ENCODE results near the gene RGL1. TPM values are rescaled to one million over a fixed set of nuclear protein-coding genes. Genes with fewer than 3 reads are reported as not detected.

RGL1 gene
- total RNA-seq, 1 experiment from 2014 or later: 1.3 TPM

GRCh38 chr1:183945428-183946319 lies 140.8 kb downstream of the RGL1 start (continued):
- TF ChIP-seq RAD21 (IDR thresholded peaks at IDR 0.05; ENCODE audit: low read depth): no peak
- TF ChIP-seq, protein P1, sequence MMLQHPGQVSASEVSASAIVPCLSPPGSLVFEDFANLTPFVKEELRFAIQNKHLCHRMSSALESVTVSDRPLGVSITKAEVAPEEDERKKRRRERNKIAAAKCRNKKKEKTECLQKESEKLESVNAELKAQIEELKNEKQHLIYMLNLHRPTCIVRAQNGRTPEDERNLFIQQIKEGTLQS (IDR thresholded peaks at IDR 0.05): no peak

DNA sequence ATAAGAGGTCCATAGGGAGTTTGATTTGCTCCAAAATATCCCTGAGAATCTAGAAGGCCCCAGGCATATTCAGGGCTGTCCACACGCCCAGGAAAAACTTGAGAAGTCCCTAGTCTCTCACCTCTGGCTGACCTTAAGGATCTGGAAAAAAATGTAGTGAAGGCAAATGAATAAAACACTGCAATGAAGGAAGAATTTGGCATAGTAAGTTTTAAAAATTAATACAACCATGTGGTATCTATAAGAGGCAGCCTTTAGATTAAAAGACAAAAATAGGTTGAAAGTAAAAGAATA lies 141.3 kb downstream of the RGL1 start:
- ChIA-PET RAD21 (ENCODE audit: low non-redundant PET in 1 of 2, low total read pairs in 2 of 2, uncharacterized antibody in 2 of 2, unreplicated experiment in 2 of 2) (no interaction called here), CTCF (no interaction called here), POLR2A (no interaction called here)
- Histone ChIP-seq H3K4me3 (replicated peaks in 1 of 2; ENCODE audit: low read depth in 1 of 2, low read length in 2 of 2) (no peak overlapping the region), H3K9me3 (ENCODE audit: control insufficient read depth in 1 of 2, insufficient read depth in 1 of 2, low read depth in 1 of 2, low read length in 2 of 2) (no peaks in the 10 kb centered on the region), H3K27ac (ENCODE audit: low read depth, low read length) (no peak overlapping the region), H2AFZ (ENCODE audit: low read depth, low read length, poor library complexity, severe bottlenecking) (no peak overlapping the region), H3K79me2 (ENCODE audit: insufficient read depth, low read length) (no peaks in the 10 kb centered on the region), H3K36me3 (ENCODE audit: control insufficient read depth in 1 of 2, insufficient read depth in 2 of 2, low read length in 2 of 2) (no peaks in the 10 kb centered on the region), H3K27me3 (ENCODE audit: insufficient read depth, low read length) (no peaks in the 10 kb centered on the region), H3K9ac (ENCODE audit: low read length) (no peak overlapping the region), H3K4me1 (ENCODE audit: control insufficient read depth in 1 of 2, insufficient read depth in 2 of 2, low read length in 2 of 2) (peaks cover 11 to 14% of the 10 kb centered on the region in 2 experiments), H4K20me1 (ENCODE audit: insufficient read depth) (no peaks in the 10 kb centered on the region), H3K9me2 (ENCODE audit: insufficient read depth) (no peaks in the 10 kb centered on the region), H3K4me2 (ENCODE audit: low read length) (no peak overlapping the region)
- ATAC-seq (no peak), DNase-seq (ENCODE audit: low read depth, low spot score) (no peak)
- BruUV-seq (replicated peaks): no TSS peak
- TF ChIP-seq SRF (IDR thresholded peaks at IDR 0.05; ENCODE audit: low read depth): no peak
- intact Hi-C loops (cut with micrococcal nuclease): no loop called here

DNA sequence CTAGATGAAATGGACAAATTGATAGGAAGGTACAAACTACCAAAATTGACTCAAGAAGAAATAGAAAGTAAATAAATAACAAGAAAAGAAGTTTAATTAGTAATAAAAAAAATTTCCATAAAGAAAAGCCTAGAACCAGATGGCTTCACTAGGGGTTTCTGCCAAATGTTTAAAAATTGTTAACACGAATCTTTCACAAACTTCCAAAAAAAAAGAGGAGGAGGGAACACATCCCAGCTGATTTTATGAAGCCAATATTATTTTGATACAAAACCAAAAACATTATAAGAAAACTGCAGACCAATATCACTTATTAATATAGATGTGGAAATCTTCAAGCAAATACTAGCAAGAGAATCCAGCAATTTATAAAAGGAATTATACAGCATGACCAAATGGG lies 143.1 kb downstream of the RGL1 start:
- no peak for ATAC-seq
- intact Hi-C loops (cut with micrococcal nuclease): no loop called here
- H3K4me2 ChIP-seq (ENCODE audit: low read length): no peak overlapping the region
- H3K9ac ChIP-seq (ENCODE audit: low read length): no peak overlapping the region
- no peak overlapping the region for H3K27ac ChIP-seq (ENCODE audit: low read depth, low read length)
- TF ChIP-seq CTCF (IDR thresholded peaks at IDR 0.05 in 2 of 3, conservative IDR thresholded peaks at IDR 0.05 in 1 of 3; ENCODE audit: borderline replicate concordance in 1 of 3, insufficient read depth in 1 of 3, low read depth in 2 of 3, low read length in 2 of 3) (no peak), FOSL1 (IDR thresholded peaks at IDR 0.05; ENCODE audit: low read depth) (no peak), ZFX (IDR thresholded peaks at IDR 0.05) (no peak), EZH2phosphoT487 (IDR thresholded peaks at IDR 0.05; ENCODE audit: borderline replicate concordance) (no peak)
- no peaks in the 10 kb centered on the region for H3K9me3 ChIP-seq (ENCODE audit: control insufficient read depth in 1 of 2, insufficient read depth in 1 of 2, low read depth in 1 of 2, low read length in 2 of 2)
- POLR2A ChIA-PET: no interaction called here
- CTCF ChIA-PET: no interaction called here
- H3K4me3 ChIP-seq (replicated peaks in 1 of 2; ENCODE audit: low read depth in 1 of 2, low read length in 2 of 2): no peak overlapping the region
- no peaks in the 10 kb centered on the region for H3K27me3 ChIP-seq (ENCODE audit: insufficient read depth, low read length)
- BruUV-seq (replicated peaks): no TSS peak
- H3K36me3 ChIP-seq (ENCODE audit: control insufficient read depth in 1 of 2, insufficient read depth in 2 of 2, low read length in 2 of 2): no peaks in the 10 kb centered on the region
- no peaks in the 10 kb centered on the region for H3K79me2 ChIP-seq (ENCODE audit: insufficient read depth, low read length)
- H3K9me2 ChIP-seq (ENCODE audit: insufficient read depth): no peaks in the 10 kb centered on the region
- H4K20me1 ChIP-seq (ENCODE audit: insufficient read depth): no peaks in the 10 kb centered on the region
- H3K4me1 ChIP-seq (ENCODE audit: control insufficient read depth in 1 of 2, insufficient read depth in 2 of 2, low read length in 2 of 2): peaks cover 4 to 7% of the 10 kb centered on the region in 2 experiments; a peak in 3 of 4 replicates
- H2AFZ ChIP-seq (ENCODE audit: low read depth, low read length, poor library complexity, severe bottlenecking): no peak overlapping the region
- DNase-seq (ENCODE audit: low read depth, low spot score): no peak
- RAD21 ChIA-PET (ENCODE audit: low non-redundant PET in 1 of 2, low total read pairs in 2 of 2, uncharacterized antibody in 2 of 2, unreplicated experiment in 2 of 2): no interaction called here
